HG03520 (cell line): Measurements from ENCODE around the gene ESPN.

Experiments
- ATAC-seq: cut with Tn5 transposase; IDR thresholded peaks from one replicate; pipeline ENCODE4 v1.9.1; 2021; ENCODE audit warnings: mild to moderate bottlenecking, moderate library complexity; ENCODE audit not compliant: unreplicated experiment

Gene ESPN

GRCh38 chr1:6495540-6496364, 71.2 kb downstream of the ESPN start:
- no peak for ATAC-seq

GRCh38 chr1:6496365-6496721, 71.8 kb downstream of the ESPN start:
- ATAC-seq: no peak

DNA sequence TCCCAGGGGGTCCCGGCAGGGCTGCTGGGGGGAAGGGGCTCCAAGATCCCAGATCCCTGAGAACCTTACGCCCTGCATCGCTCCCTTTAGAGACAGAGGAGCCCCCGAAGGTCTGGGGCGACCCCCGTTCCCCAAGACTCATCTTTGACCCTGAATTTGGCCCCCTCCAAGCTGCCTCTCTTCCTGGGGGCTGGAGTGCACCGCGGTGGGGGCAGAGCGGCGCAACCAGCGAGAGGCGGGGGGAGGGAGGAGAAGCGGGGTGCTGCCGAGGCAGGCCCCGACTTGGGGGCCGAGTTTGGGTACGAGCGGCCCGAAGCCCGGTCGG, 72.3 kb downstream of the ESPN start:
- no peak for ATAC-seq

DNA sequence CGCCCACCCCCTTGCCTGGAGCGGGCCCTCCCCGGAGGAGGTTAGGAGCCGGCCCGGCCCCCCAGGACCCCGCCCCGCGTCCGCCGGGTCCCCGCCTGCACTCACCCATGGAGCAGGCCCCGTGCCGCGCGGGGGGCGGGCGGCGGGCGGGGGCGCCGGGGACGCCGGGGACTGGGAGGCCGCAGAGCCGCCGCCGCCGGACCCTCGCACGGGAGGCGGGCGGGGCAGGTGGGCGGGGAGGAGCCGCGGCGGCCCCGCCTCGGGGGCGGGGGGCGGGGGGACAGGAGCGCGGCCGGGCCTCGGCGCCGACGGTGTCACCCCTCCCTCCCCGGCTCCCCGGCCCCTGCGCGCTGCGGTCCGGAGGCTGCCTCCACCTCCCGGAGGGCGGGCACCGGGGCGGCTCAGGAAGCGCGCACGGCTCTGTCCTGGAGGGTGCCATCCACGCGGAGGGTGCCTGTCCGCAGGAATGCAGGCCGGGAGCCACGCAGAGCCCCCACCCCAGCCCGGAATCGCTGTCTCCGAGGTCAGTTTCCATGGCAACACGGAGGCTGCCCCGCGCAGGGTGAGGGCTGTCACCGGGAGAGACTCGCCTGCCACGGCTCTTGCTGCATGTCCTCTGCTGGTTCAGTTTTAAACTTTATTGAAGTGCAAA, 72.8 kb downstream of the ESPN start:
- no peak for ATAC-seq

DNA sequence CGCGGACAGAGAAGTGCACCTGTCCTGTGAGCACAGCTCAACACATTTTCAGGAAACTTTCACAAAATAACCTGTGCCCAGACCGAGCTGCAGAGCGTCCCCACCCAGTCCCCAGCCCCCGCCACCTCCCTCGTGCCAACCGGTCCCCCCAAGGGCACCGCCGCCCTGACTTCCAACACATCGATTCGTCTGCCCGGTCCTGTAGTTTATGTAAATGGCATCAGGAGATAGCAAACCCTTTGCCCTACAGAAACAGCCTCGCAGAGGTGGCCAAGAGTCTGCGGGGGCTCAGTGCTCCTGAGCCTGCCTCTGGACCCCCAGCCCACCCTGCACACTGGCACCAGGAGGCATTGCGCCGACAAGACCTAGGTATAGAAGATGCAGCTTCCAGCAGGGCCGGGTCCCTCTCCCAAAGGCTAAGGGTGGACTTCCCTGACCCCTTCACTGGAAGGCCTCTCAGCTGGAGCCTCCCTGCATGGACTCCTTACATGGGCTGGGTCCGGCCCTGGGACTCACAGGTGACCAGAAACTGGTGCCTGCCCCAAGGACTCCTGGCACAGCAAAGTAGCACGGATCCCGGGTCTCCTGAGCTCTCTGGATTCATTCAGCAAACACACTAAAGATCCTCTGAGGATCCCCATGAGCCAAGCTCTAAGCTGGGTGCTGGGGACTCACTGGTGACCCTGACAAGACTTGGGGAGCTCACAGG, 73.4 kb downstream of the ESPN start:
- no peak for ATAC-seq

DNA sequence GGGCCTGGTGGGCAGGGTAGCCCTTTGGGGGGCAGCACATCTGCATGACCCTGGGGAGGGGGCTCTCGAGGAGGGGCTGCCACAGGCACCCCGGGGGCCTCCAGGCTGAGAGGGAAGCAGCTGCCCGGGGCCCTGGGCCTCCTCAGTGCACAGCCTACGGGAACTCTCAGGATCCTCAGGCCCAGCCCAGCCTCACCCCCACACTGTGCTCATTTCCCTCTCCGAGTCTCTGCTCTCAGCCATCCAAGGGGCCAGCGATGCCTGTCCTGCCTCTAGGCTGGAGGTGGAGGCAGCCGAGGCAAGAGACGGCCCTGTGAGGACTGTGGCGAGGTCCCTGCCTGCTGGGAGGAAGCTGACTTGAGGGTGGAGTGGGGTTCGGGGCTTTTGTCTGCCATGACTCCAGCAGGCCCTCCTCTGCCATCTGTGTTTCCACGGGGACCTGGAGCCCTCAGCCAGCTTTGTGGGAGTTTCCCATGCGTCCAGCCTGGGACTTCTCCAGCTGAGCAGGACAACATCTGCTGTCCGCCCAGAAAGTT, 74.1 kb downstream of the ESPN start:
- no peak for ATAC-seq

DNA sequence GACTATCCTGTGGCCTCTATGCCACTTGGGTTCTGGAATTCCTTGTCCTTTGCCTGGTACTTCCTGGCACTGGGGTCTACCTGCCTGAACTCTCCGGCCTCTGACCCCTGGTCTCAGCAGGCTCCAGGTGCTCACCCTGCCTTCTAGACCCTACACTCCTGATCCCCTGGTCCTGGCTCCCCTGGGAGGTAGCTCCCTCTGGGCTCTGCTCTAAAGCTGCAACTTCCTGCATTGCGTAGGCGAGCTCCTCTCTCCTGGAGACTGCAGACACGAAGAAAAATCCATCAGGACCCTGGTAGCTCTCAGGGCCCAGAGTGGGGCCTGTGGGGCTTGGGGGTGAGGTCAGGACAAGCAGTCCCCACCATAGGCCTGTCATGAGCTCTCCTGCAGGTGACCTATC, 74.7 kb downstream of the ESPN start:
- ATAC-seq: no peak

- no peak for ATAC-seq
Measured at GRCh38 chr1:6500544-6501278, 76.1 kb downstream of the ESPN start.

GRCh38 chr1:6501279-6501813, 76.8 kb downstream of the ESPN start:
- no peak for ATAC-seq

GRCh38 chr1:6502000-6502891, 77.7 kb downstream of the ESPN start:
- ATAC-seq: no peak

DNA sequence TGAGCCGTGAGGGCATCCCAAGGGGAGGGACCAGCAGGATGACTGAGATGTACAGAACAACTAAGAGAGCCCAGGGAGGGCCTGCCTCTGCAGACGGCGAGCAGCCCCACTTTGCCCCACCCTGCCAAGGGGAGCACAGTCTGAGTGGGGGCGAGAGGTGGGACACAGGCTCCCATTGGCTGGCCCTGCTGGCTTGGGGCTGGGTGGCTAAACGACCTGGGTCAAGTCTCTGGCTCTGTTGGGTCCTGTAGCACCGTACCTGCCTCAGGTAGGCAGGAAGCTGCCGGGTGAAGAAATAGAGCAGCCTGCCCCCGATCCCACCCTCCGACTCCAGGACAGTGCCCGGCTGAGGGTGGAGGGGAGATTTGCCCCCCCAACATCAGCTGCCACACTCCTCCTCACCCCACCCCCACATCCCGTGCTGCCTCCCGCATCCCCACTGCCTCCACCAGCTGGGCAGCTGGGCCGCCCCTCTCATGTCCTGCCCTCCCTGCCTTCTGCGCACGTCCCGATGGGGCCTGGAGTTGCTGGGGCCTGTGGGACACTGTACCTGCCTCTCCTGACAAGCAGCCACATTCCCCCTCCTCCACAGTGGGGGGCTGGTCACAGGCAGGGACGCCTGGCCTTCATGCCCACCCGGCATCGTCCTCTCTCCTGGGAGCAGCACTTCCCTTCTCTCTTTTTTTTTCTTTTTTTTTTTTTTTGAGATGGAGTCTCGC, 79.5 kb downstream of the ESPN start:
- ATAC-seq: no peak

DNA sequence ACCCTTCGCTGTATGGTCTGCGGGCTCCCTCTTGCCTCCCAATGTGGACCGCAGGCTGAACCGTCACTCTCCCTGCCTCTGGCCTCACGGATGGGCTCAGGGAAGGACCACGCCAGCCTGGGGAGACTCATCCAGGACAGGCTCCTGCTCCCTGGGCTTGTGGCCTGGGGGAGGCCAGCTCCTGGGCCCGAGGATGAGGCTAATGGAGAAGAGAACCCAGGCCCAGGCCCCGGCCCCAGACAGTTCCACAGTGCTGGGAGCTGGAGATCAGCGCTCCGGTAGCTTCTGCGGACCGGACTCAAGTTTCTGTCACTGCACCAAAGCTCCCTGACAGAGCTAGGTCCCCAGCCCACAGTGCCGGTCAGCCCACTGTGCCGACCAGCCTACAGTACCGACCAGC, 80.3 kb downstream of the ESPN start:
- no peak for ATAC-seq

GRCh38 chr1:6505367-6506209, 81.0 kb downstream of the ESPN start:
- ATAC-seq: no peak

DNA sequence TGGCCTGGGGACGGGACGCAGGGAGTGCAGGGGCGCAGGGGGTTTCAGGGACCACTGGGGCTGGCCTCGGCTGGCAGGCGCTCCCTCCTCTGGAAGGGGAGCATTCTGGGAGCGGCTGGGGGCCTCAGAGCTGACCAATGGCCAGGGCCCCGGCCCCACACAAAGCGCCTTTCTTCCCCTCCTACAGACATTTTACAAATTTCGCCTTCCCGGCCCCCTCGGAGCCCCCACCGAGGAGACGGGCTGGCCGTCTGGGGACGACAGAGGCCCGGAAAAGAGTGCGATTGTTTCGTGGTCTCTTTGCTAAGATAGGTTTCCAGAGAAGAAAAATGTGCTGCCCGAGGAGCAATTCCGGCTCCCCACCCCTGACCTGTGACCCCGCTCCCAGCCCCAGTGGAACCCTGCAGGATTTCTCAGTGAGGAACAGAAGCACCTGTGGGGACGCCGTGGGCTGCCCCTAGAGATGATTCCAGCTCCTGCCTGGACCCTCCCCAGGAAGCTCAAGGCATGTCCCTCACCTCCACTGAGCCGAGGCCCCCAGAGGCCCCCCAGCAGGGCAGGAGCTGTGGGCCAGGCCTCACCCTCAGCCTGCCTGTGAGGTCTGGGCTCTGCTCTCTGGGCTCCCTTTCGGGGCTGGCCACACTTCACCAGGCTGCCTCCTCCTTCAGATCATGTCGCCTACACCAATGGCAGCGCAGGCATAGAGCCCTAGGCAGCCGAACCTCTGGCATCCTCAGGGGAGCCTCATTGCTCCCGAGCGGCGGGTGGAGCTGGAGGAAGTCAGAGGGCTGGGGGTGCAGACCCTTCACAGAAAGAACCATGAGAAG, 81.8 kb downstream of the ESPN start:
- ATAC-seq: no peak

GRCh38 chr1:6507037-6507428, 82.5 kb downstream of the ESPN start:
- ATAC-seq: no peak

DNA sequence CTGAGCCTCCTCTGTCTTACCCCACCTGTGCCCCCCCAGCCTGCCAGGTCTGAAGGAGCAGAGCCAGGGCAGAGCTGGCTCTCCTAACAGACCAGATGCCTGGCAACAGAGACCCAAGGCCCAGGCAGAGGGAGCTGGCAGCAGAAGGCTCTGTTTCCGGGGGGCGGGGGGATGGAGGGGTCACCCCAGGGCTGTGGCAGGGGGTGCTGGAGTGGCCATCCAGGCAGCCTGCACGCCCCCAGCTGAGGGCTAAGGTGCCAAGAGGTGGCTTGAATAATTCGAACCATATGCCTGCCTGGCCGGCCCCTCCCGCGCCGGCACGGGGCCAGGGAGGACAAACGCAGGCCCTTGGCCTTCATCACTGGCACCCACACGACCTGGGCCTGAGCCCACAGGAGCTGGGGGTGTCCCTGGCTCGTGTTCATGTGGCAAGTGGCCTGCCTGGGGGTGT, 82.9 kb downstream of the ESPN start:
- ATAC-seq: no peak

GRCh38 chr1:6508154-6508815, 83.7 kb downstream of the ESPN start:
- ATAC-seq: no peak
